ENCODE data around the gene GLA.

Gene GLA

DNA sequence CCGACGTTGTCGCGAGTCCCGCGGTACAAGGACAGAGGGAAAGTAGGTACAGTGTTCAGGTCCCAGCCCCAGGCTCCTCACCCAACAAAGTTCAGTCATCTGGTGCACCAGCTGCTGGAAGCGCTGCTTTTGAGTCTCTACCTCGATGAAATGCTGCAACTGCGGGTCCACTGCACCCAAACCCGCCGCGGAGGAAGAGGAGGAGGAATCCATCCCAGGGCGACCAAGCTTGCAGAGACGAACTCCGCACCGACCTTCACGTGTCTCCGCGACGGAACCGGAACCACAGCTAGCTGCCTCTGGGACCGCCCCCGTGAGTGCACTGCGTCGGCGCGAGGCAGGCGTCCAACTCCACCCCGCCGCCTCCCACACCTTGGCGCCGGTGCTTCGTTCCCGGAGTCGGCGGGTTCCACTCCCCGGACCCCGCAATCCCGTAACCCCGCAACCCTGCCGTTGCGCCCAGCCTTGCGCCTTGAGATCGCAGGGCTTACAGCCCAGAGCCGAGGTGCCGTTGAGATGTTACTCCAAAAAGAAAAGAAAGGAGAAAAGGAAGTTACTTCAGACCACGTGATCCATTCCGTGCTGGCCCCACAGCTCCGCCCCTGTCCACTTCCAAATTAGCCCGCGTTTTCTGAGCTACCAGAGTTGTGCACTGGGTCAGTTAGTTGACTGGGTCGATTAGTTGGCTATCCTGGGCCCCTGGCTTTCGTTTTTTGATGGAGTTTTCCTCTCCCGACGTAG, 59.1 kb downstream of the GLA start, which contains the start of gene TIMM8A:
TSS of gene TIMM8A (minus strand) at position 291 of the 741 bp plus-strand sequence. CDS start at position 213, 78 bp downstream.
- peak; percentile 76 for DNase-seq

DNA sequence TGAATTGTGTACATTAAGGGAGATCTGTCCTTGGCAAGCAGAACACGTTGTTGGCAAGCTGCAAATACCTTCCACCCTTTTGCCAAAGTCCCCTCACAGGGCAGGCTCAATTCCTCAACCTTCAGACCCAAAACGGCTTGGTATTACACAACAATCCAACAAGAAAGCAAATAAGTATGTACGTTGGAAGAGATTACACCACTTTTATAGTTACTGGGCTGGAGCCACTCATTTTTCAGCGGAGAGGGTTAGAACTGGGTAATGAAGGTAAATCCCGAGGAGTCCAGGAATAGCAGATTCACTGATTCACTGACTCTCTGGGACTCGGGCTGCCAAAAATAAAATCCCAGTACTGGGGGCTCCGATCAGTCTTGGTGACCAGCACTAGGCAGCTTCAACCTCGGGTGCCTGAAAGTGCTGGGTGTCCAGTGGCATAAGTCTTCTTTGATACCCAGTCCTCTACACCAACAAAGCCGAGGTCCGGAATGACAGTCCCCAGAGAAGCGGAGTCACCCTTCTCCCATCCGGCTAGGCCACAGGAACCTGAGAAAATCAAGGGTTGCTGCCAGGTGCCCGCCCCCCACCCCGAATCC, 59.8 kb downstream of the GLA start:
- DNase-seq, result peak; percentile 17
